HG02798 (cell line): ENCODE results near the gene AFG1L.
"Not testable (repeated sequence)": the region's sequence is repeated elsewhere in the genome, so short reads cannot be mapped to it uniquely, and the experiment has no call there.

Source experiments
- ATAC-seq: cut with Tn5 transposase; IDR thresholded peaks from one replicate; pipeline ENCODE4 v1.9.1; 2021; ENCODE audit warnings: mild to moderate bottlenecking; ENCODE audit not compliant: unreplicated experiment, poor library complexity

AFG1L gene

DNA sequence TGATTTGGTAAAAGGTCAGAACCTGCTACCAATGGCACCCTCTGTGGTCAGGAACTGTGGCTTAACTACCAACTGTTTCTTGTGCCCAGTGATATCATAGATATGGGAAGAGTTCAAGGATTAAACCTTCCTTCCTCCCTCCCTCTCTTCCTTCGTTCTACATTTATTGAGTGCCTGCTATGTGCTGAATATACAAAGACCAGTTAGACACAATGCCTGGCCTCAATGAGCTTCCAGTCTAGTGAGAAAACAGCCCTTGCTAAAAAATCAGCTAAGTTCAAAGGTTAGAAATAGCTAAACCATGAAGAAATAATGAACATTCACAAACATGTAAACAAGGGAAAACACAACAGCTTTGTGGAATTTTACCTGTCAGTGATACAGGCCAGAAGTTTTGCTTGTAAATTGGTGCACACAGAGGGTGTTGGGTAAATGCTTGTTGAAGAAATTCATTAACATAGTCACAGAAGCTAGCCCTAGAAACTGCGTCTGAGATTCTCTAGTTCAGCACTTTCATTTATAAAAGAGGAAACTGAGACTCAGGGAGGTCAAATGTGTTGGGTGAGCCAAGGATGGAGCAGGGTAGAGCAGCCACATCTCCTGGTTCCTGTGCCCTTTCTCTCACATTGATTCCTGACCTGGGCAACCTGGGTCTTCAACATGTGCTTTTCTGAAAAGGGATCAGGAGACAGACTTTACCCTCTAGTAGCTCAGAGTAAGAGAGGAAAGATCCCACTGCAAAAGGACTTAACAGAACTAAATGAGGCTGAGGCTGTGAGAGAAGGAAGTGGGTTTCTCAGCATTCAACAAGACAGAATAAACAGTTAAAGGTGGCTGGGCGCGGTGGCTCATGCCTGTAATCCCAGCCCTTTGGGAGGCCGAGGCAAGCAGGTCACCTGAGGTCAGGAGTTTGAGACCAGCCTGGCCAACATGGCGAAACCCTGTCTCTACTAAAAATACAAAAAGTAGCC, 251.5 kb downstream of the AFG1L start:
- ATAC-seq: no peak

DNA sequence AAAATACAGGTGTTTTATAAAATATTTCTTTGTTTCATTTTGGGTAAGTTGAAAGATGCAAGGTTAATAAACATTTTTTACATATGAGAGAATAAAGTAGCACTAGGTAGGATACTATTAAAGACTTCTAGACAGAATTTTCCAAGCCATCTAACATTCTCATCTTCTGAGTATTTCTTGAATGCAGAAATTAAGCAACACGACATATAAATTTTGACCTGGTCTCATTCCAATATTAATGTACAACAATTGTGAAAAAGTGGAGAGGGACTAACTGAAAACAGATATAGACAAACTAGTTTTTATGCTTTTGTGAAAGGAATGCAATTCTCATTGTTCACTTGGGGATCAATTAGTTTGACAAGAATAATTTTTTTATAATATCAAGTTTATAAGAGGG, 254.4 kb downstream of the AFG1L start:
- no peak for ATAC-seq

DNA sequence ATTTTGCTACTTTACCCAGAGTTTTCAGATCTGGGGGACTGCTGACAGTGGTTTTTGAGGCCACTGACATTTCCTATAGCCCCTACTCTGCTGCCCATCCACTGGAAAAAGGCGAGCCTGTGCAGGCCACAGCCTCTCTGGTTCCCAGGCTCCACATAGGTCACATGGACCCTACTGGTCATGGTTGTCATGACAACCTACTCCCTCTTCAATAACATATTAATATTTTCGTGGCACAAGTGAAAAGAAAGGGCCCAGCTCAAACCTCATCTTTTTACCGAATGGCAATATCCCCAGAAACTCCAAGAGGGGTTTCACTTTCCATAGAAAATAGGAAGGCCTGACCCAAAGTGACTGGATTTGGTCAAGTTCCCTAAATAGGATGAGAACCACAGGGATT, 254.9 kb downstream of the AFG1L start:
- no peak for ATAC-seq

- ATAC-seq: no peak
These were observed 255.4 kb downstream of the AFG1L start for GRCh38 chr6:108550256-108550655.

GRCh38 chr6:108555399-108556052, 260.7 kb downstream of the AFG1L start:
- no peak for ATAC-seq

DNA sequence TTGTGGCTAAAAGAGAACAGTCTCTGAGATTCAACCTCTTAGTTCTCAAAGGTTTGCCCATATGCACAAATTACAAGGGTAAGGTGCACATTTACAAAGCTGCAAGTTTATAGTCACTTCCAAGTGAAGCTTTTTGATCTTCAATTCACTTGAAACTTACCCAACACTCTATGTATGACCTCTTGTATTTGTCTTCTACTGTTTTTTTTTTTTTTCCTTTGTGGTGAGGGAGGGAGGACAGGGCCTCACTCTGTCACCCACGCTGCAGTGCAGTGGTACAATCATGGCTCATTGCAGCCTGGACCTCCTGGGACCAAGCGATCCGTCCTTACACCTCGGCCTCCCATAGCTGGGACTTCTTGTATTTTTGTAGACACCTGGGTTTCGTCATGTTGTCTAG, 261.4 kb downstream of the AFG1L start:
- ATAC-seq: no peak

- no peak for ATAC-seq
These were observed 262.1 kb downstream of the AFG1L start for GRCh38 chr6:108556866-108557493.

DNA sequence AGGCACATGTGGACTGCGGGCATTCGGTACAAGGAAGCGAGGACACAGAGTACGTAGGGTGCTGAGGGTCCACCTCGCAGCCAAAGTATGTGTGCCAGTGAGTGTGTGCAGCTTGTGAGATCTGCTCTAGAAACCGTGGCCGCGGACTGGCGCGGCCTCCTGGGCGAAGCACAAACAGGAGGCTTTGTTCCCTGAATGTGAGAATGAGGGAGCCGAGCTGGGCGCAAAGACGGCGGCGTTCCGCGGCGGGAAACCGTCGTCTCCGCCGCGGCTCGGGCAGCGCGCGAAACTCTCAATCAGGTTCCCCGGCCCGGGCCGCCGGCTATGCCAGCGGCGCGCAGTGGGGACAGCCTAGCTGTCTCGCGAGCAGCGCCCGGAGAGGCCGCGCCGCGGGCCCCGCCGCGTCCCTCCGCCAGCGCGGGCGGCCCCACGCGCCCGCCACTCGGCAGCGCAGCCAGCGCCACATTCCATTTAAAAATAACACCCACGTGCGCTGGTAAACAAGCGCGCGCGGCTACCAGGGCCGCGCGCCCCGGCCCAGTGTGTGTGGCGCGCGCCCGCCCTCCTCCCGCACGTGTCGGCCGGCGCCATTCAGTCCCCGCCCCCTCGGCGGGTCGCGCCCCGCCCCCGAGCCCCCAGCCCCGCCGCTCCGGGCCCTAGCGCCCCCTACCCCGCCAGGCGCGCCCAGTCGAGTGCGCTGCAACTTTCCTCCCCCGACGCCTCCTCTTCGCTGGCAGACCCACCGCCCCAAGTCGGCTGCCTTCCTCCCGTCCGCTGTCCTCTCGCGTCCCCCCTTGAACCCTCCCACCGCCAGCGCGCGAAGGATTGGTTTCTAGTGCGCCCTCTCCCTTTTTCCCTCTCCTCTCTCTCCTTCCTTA, 262.9 kb downstream of the AFG1L start:
- ATAC-seq: peak; percentile 16

GRCh38 chr6:108558372-108559096, 263.7 kb downstream of the AFG1L start:
- ATAC-seq: peak; percentile 71

GRCh38 chr6:108559097-108559883, 264.4 kb downstream of the AFG1L start:
- ATAC-seq: peak; percentile 61

DNA sequence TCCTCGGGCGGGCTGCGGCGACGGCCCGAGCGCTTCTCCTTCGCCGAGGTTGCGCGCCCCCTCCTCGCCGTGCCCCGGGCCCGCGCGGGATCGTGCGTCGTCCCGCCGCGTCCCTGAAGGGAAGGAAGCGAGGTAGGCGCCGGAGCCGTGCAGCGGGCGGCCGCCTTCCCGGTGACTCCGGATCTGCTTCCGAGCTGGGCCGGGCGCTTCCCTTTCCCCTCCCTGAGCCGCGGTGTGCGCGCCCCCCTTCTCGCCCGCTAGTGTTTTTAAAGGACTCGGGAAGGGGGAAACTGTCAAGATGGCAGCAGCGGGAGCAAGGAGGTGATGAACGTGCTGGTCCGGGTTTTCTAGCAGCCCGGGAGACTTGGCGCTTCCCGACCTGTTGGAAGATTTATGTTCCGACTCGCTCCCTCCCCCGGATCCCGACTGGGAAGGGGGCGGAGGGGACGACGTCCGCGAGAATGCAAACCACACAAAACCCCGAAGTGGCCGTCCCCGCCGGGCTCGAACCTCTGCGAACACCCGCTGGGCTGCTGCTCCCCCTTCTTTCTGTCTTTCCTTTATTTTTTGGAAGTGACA, 265.1 kb downstream of the AFG1L start:
- ATAC-seq: peak; percentile 7

GRCh38 chr6:108560463-108561308, 265.8 kb downstream of the AFG1L start, which contains the start of gene FOXO3:
Gene FOXO3, plus strand, starts transcription at chr6:108560917. Its CDS starts 292 bp downstream, at chr6:108561209.
- peak; percentile 15 for ATAC-seq

DNA sequence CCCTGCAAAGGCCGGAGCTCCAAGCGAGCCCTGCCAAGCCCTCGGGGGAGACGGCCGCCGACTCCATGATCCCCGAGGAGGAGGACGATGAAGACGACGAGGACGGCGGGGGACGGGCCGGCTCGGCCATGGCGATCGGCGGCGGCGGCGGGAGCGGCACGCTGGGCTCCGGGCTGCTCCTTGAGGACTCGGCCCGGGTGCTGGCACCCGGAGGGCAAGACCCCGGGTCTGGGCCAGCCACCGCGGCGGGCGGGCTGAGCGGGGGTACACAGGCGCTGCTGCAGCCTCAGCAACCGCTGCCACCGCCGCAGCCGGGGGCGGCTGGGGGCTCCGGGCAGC, 266.4 kb downstream of the AFG1L start:
- not testable (repeated sequence) for ATAC-seq

GRCh38 chr6:108561742-108562502, 267.1 kb downstream of the AFG1L start:
- no peak for ATAC-seq

DNA sequence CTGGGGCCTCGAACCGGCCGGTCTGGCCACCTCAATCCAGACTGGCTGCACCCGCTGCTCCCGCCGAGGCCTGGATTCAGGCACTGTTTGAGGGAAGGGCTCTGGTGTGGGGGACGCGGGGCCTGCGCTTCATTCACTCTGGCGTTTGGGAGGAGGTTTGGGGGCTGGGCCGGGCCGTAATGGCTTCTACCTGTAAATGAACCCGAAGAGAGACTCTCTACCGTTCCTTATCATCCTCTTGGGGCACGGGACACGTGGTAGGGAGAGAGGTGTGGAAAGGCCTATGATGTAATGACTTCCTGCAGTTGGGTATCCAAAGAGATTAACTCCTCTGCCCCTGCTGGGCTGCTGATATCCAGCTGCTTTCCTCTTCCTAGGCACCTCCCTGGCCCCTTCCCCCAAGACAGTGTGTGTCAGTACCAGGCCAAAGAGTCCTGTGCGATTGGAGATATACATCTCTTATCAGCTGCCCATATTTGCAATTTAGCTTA, 267.7 kb downstream of the AFG1L start:
- ATAC-seq: no peak

- no peak for ATAC-seq
These were observed 268.4 kb downstream of the AFG1L start for GRCh38 chr6:108563292-108563691.

GRCh38 chr6:108564178-108564577, 269.3 kb downstream of the AFG1L start:
- no peak for ATAC-seq
